Muscle layer of duodenum (tissue), 2 donors: ENCODE measurements around the gene NOL9.

ENCODE experiments used
- H3K27ac ChIP-seq: one replicate; pipeline ENCODE4 v1.7.0; 2013; ENCODE audit warnings: mild to moderate bottlenecking, low read length
- H3K27me3 ChIP-seq: one replicate; pipeline ENCODE4 v1.7.0; 2013; ENCODE audit warnings: low read depth, mild to moderate bottlenecking, control low read depth, low read length
- H3K36me3 ChIP-seq, 2 donors: one replicate each; pipeline ENCODE4 v1.7.0; 2013; ENCODE audit warnings: low read length in 2 of 2, control low read depth in 1 of 2, mild to moderate bottlenecking in 1 of 2; ENCODE audit not compliant: insufficient read depth in 2 of 2, control insufficient read depth in 1 of 2
- H3K4me1 ChIP-seq, 2 donors: one replicate each; pipeline ENCODE4 v1.7.0; 2013; ENCODE audit warnings: low read length in 2 of 2, mild to moderate bottlenecking in 2 of 2, control low read depth in 1 of 2, moderate library complexity in 1 of 2; ENCODE audit not compliant: insufficient read depth in 2 of 2, control insufficient read depth in 1 of 2
- H3K4me3 ChIP-seq, 2 donors: one replicate each; pipeline ENCODE4 v1.7.0; 2013; ENCODE audit warnings: low read length in 2 of 2, low read depth in 1 of 2, mild to moderate bottlenecking in 1 of 2
- H3K9me3 ChIP-seq, 2 donors: one replicate each; pipeline ENCODE4 v1.7.0; 2013; ENCODE audit warnings: low read length in 2 of 2, control low read depth in 1 of 2, mild to moderate bottlenecking in 1 of 2; ENCODE audit not compliant: control insufficient read depth in 1 of 2
- donor health status: healthy.

Gene NOL9

GRCh38 chr1:6596886-6597776 lies 42.8 kb upstream of the NOL9 start:
- Histone ChIP-seq H3K27ac (no peak overlapping the region), H3K9me3 (no peaks in the 10 kb centered on the region), H3K4me1 (peaks cover 10 to 45% of the 10 kb centered on the region in 2 donors), H3K4me3 (peak overlapping the region in 1 of 2 donors; percentile 43), H3K27me3 (no peaks in the 10 kb centered on the region), H3K36me3 (peaks cover 44 to 79% of the 10 kb centered on the region in 2 donors)

- Histone ChIP-seq H3K4me1 (peaks cover 10 to 45% of the 10 kb centered on the region in 2 donors), H3K27ac (no peak overlapping the region), H3K4me3 (peak overlapping the region in 1 of 2 donors; percentile 43), H3K36me3 (peaks cover 48 to 79% of the 10 kb centered on the region in 2 donors), H3K27me3 (no peaks in the 10 kb centered on the region), H3K9me3 (no peaks in the 10 kb centered on the region)
These were observed 42.0 kb upstream of the NOL9 start for GRCh38 chr1:6596351-6596750.

DNA sequence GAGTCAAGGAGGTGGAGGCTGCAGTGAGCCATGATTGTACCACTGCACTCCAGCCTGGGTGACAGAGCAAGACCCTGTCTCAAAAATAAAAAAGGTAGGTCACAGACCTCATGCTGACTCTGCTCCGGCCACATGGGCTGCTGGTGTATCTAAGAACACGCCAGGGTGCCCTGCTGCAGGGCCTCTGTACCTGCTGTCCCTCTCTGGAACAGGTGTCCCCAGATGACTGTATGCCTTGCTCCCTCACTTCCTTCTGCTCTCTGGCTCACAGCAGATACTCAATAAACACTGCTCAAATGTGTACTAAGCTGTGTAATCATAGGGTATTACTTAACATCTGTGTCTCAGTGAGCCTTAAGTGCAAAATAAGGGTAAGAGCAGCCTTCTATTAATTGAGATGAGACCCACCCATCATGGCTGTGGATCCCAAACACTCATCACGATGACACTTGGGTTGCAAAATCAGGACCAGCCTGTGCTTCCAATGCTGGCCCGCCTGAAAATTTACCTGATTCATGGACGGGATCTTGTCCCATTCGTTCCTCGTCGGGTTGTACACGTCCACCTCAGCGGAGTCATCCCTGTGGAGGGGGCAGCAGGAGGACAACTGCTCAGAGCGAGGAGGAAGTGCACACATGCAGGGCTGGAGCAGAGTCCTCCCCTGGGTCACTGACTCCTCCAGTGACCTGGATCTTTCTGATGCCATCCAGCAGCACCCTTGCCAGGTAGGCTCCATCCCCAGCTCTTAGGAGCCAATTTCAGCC lies 40.8 kb upstream of the NOL9 start:
- Histone ChIP-seq H3K4me1 (peaks cover 10 to 41% of the 10 kb centered on the region in 2 donors), H3K9me3 (no peaks in the 10 kb centered on the region)

DNA sequence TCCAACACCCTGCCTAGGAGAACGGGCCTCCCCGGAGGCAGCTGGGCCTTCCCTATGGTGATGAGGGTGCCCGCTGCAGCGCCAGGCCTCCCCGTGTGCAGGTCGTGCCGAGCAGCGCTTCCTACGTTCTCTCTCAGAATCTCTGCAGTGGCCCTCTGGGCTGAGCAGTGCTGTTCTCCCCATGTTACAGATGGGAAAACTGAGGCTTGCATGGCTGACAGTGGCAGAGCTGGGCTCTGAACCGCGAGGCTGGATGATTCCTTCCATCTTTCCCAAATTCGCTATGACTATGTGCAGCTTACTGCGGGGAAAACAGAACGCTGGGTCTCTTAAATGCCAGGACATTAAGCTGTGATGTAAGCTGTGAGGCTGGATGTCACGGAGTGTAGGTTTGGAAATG lies 39.5 kb upstream of the NOL9 start:
- no peak overlapping the region for H3K4me3 ChIP-seq

More for the DNA sequence above, 40.8 kb upstream of the NOL9 start:
- no peak overlapping the region for H3K27ac ChIP-seq
- H3K4me3 ChIP-seq, result no peak overlapping the region
- no peaks in the 10 kb centered on the region for H3K27me3 ChIP-seq
- H3K36me3 ChIP-seq, result peaks cover 52 to 86% of the 10 kb centered on the region in 2 donors

GRCh38 chr1:6592865-6593593 lies 38.7 kb upstream of the NOL9 start:
- Histone ChIP-seq H3K4me1 (peaks cover 10 to 28% of the 10 kb centered on the region in 2 donors), H3K36me3 (peaks cover 61 to 92% of the 10 kb centered on the region in 2 donors), H3K4me3 (no peak overlapping the region), H3K27me3 (no peaks in the 10 kb centered on the region), H3K9me3 (no peaks in the 10 kb centered on the region), H3K27ac (no peak overlapping the region)

More for the DNA sequence above, 39.5 kb upstream of the NOL9 start:
- Histone ChIP-seq H3K4me1 (peaks cover 10 to 34% of the 10 kb centered on the region in 2 donors), H3K9me3 (no peaks in the 10 kb centered on the region), H3K36me3 (peaks cover 56 to 91% of the 10 kb centered on the region in 2 donors), H3K27me3 (no peaks in the 10 kb centered on the region), H3K27ac (no peak overlapping the region)

DNA sequence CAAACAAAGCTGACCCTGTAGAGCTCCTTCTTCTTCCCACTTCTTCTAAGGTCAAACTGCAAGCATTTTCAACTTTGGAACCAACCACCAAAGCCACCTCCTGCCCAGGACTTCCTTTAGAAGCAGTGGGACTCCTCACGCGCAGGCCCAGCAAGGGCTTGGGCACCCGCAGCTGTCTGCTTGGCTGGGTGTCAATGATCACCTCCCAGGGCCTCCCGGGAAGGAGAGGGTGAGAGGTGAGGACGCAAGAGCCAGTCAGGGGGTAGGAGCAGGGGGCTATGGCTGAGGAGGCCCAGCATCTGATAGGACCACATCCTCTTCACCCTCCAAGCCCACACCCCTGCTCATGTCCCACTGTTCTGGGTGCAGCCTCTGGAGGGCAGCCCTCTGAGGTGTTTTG lies 38.1 kb upstream of the NOL9 start:
- H3K36me3 ChIP-seq, result peaks cover 56 to 89% of the 10 kb centered on the region in 2 donors
- no peak overlapping the region for H3K27ac ChIP-seq
- H3K4me1 ChIP-seq, result peaks cover 10 to 28% of the 10 kb centered on the region in 2 donors
- no peaks in the 10 kb centered on the region for H3K27me3 ChIP-seq
- no peak overlapping the region for H3K4me3 ChIP-seq
- H3K9me3 ChIP-seq, result no peaks in the 10 kb centered on the region

DNA sequence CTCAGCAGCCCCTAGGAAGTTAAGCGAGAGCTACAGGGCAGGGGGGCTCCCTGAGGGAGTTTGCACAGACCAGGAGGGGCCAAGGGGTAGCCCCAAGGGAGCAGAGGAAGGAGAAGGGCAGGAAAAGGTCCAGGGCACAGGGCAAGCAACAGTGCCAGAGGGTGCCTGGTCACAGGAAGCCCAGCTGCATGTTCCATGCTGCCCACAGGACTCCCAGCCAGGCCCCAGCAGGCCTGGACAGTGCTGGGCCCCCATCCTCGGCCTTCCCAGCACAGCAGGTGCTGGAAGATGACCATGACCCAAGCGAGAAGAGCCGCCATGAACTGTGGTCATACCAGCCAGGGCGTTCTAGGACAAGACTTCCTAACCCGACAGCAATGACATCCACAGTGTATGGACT lies 37.3 kb upstream of the NOL9 start:
- Histone ChIP-seq H3K27ac (no peak overlapping the region), H3K4me1 (peaks cover 3 to 28% of the 10 kb centered on the region in 2 donors), H3K27me3 (no peaks in the 10 kb centered on the region), H3K4me3 (no peak overlapping the region), H3K36me3 (peaks cover 51 to 83% of the 10 kb centered on the region in 2 donors), H3K9me3 (no peaks in the 10 kb centered on the region)

GRCh38 chr1:6591222-6591621 lies 36.9 kb upstream of the NOL9 start:
- Histone ChIP-seq H3K27me3 (no peaks in the 10 kb centered on the region), H3K9me3 (no peaks in the 10 kb centered on the region), H3K36me3 (peaks cover 47 to 81% of the 10 kb centered on the region in 2 donors), H3K4me1 (peaks cover 0 to 26% of the 10 kb centered on the region in 2 donors), H3K4me3 (no peak overlapping the region), H3K27ac (no peak overlapping the region)

- H3K36me3 ChIP-seq, result peaks cover 40 to 70% of the 10 kb centered on the region in 2 donors
- no peak overlapping the region for H3K27ac ChIP-seq
- no peak overlapping the region for H3K4me3 ChIP-seq
- H3K4me1 ChIP-seq, result peaks cover 0 to 20% of the 10 kb centered on the region in 2 donors
- no peaks in the 10 kb centered on the region for H3K9me3 ChIP-seq
- no peaks in the 10 kb centered on the region for H3K27me3 ChIP-seq
These were observed 35.7 kb upstream of the NOL9 start for GRCh38 chr1:6590046-6590445.

- peaks cover 36 to 60% of the 10 kb centered on the region in 2 donors for H3K36me3 ChIP-seq
- H3K4me1 ChIP-seq, result peaks cover 0 to 20% of the 10 kb centered on the region in 2 donors
- H3K27ac ChIP-seq, result no peak overlapping the region
- no peaks in the 10 kb centered on the region for H3K9me3 ChIP-seq
- H3K4me3 ChIP-seq, result no peak overlapping the region
- no peaks in the 10 kb centered on the region for H3K27me3 ChIP-seq
These were observed 34.7 kb upstream of the NOL9 start for GRCh38 chr1:6588893-6589520.
